H1 (cell line): ENCODE measurements around the gene SCAPER. TPM values are rescaled to one million over a fixed set of nuclear protein-coding genes. Genes with fewer than 3 reads are reported as not detected.

Experiments used
- CTCF ChIA-PET: fragments of 300-600 bp; sonication (Branson Sonifier 250); formaldehyde crosslinking; loops from one replicate; lab custom pipeline; 2021; ENCODE audit not compliant: partially characterized antibody; lab: Charles Lee
- POLR2A ChIA-PET: fragments of 300-600 bp; sonication (Branson Sonifier 250); formaldehyde crosslinking; loops from one replicate; lab custom pipeline; 2021; ENCODE audit warnings: inconsistent platforms; ENCODE audit not compliant: partially characterized antibody; lab: Charles Lee
- DNase-seq, 2 experiments: peaks; one replicate each; pipeline versions ENCODE4 v3.0.0 to v3.0.0-alpha.2; 2010 to 2022; ENCODE audit warnings: low spot score in 2 of 2, low read depth in 1 of 2, mixed read lengths in 1 of 2
- FAIRE-seq: peaks from 2 replicates; lab custom pipeline; 2011; peaks lifted over from hg19 to GRCh38; lab: Jason Lieb, UNC
- H2AFZ ChIP-seq: 2 replicates; pipeline ENCODE4 v1.8.1; 2012; ENCODE audit warnings: low read length, inconsistent platforms
- H2AK5ac ChIP-seq: 2 replicates; pipeline ENCODE4 v1.6.1; 2013; ENCODE audit warnings: low read depth, low read length
- H2BK120ac ChIP-seq: replicated peaks from 2 replicates; pipeline ENCODE3; 2013; ENCODE audit warnings: low read depth, low read length, inconsistent platforms
- H2BK12ac ChIP-seq: 2 replicates; pipeline ENCODE4 v1.6.1; 2013; ENCODE audit warnings: low read depth, low read length
- H2BK15ac ChIP-seq: 2 replicates; pipeline ENCODE4 v1.6.1; 2013; ENCODE audit warnings: low read length
- H2BK20ac ChIP-seq: 2 replicates; pipeline ENCODE4 v1.6.1; 2013; ENCODE audit warnings: low read length
- H2BK5ac ChIP-seq: 2 replicates; pipeline ENCODE4 v1.6.1; 2013; ENCODE audit warnings: low read depth, low read length
- H3K14ac ChIP-seq: 2 replicates; pipeline ENCODE4 v1.6.1; 2013; ENCODE audit warnings: inconsistent platforms; ENCODE audit not compliant: insufficient read length
- H3K18ac ChIP-seq: 2 replicates; pipeline ENCODE4 v1.6.1; 2013; ENCODE audit warnings: low read length; ENCODE audit errors: extremely low read depth
- H3K23ac ChIP-seq: 2 replicates; pipeline ENCODE4 v1.6.1; 2013; ENCODE audit warnings: inconsistent platforms; ENCODE audit not compliant: insufficient read length
- H3K23me2 ChIP-seq: 2 replicates; pipeline ENCODE4 v1.6.1; 2013; ENCODE audit warnings: low read depth, low read length
- H3K27ac ChIP-seq: 2 replicates; pipeline ENCODE4 v1.6.1; 2011; ENCODE audit warnings: low read depth, low read length, inconsistent platforms
- H3K27me3 ChIP-seq, 4 experiments: replicated peaks in 1 of 4; 1 replicate in 1 of 4; 2 replicates in 3 of 4; pipeline versions ENCODE4 v1.6.1 to v1.8.1; 2011 to 2013; ENCODE audit warnings: low read length in 3 of 4, mild to moderate bottlenecking in 3 of 4, inconsistent platforms in 2 of 4, mixed read lengths in 2 of 4, moderate library complexity in 1 of 4; ENCODE audit not compliant: control insufficient read depth in 3 of 4, insufficient read depth in 3 of 4; ENCODE audit errors: extremely low read depth in 1 of 4
- H3K36me3 ChIP-seq, 4 experiments: 2 replicates each; pipeline versions ENCODE4 v1.6.1 to v1.8.1; 2011 to 2013; ENCODE audit warnings: mild to moderate bottlenecking in 4 of 4, low read length in 3 of 4, moderate library complexity in 2 of 4, control low read depth in 1 of 4, inconsistent platforms in 1 of 4; ENCODE audit not compliant: insufficient read depth in 4 of 4, control insufficient read depth in 2 of 4
- H3K4ac ChIP-seq: replicated peaks from 2 replicates; pipeline ENCODE3; 2013; ENCODE audit warnings: low read length, low read depth, mixed read lengths, inconsistent platforms; ENCODE audit not compliant: insufficient read length
- H3K4me1 ChIP-seq, 4 experiments: replicated peaks in 1 of 4; 1 replicate in 1 of 4; 2 replicates in 3 of 4; pipeline versions ENCODE4 v1.6.1 to v1.8.1; 2011 to 2013; ENCODE audit warnings: low read length in 3 of 4, inconsistent platforms in 2 of 4, mixed read lengths in 1 of 4; ENCODE audit not compliant: insufficient read depth in 4 of 4, control insufficient read depth in 3 of 4
- H3K4me2 ChIP-seq, 2 experiments: 2 replicates each; pipeline versions ENCODE4 v1.6.1 to v1.8.1; 2011 to 2013; ENCODE audit warnings: low read depth in 2 of 2, low read length in 2 of 2, control low read depth in 1 of 2, inconsistent platforms in 1 of 2, mild to moderate bottlenecking in 1 of 2; ENCODE audit not compliant: insufficient read depth in 1 of 2
- H3K4me3 ChIP-seq, 4 experiments: fragments of 200-600, 300-600 bp in 1 of 4; sonication (generic), shearing (Covaris generic), sonication (Bioruptor Twin) in 1 of 4; 2 replicates each; pipeline versions ENCODE4 v1.5.1 to v1.8.1; 2011 to 2016; ENCODE audit warnings: low read length in 4 of 4, low read depth in 3 of 4, control low read depth in 2 of 4, inconsistent platforms in 2 of 4, mild to moderate bottlenecking in 2 of 4, mixed read lengths in 1 of 4, moderate library complexity in 1 of 4; ENCODE audit not compliant: insufficient read depth in 2 of 4; ENCODE audit errors: extremely low read depth in 1 of 4
- H3K56ac ChIP-seq: replicated peaks from 2 replicates; pipeline ENCODE3; 2013; ENCODE audit warnings: low read depth, mild to moderate bottlenecking, mixed read lengths, low read length, inconsistent platforms; ENCODE audit not compliant: insufficient read length
- H3K79me1 ChIP-seq: 2 replicates; pipeline ENCODE4 v1.6.1; 2013; ENCODE audit warnings: low read depth, low read length, control low read depth
- H3K79me2 ChIP-seq, 2 experiments: 2 replicates each; pipeline versions ENCODE4 v1.6.1 to v1.8.1; 2012 to 2013; ENCODE audit warnings: low read length in 2 of 2, mild to moderate bottlenecking in 2 of 2, inconsistent platforms in 1 of 2; ENCODE audit not compliant: insufficient read depth in 2 of 2, control insufficient read depth in 1 of 2
- H3K9ac ChIP-seq, 4 experiments: replicated peaks in 1 of 4; 1 replicate in 1 of 4; 2 replicates in 3 of 4; pipeline versions ENCODE4 v1.6.1 to v1.8.1; 2011 to 2013; ENCODE audit warnings: low read depth in 3 of 4, low read length in 3 of 4, control low read depth in 2 of 4, mild to moderate bottlenecking in 2 of 4, moderate library complexity in 2 of 4, inconsistent platforms in 1 of 4; ENCODE audit errors: extremely low read depth in 1 of 4
- H3K9me3 ChIP-seq, 2 experiments: 2 replicates each; pipeline versions ENCODE4 v1.6.1 to v1.8.1; 2012 to 2013; ENCODE audit warnings: mild to moderate bottlenecking in 2 of 2, moderate library complexity in 2 of 2, control low read depth in 1 of 2, inconsistent platforms in 1 of 2, low read depth in 1 of 2, low read length in 1 of 2, mixed read lengths in 1 of 2; ENCODE audit not compliant: insufficient read depth in 2 of 2
- H4K20me1 ChIP-seq, 2 experiments: replicated peaks in 1 of 2; 2 replicates each; pipeline versions ENCODE3 to v1.8.1; 2011 to 2013; ENCODE audit warnings: inconsistent platforms in 2 of 2, low read length in 2 of 2, mild to moderate bottlenecking in 1 of 2; ENCODE audit not compliant: insufficient read depth in 2 of 2, control insufficient read depth in 1 of 2
- H4K5ac ChIP-seq: 2 replicates; pipeline ENCODE4 v1.6.1; 2013; ENCODE audit warnings: low read length, low read depth, mixed read lengths, inconsistent platforms; ENCODE audit not compliant: insufficient read length
- H4K8ac ChIP-seq: 2 replicates; pipeline ENCODE4 v1.8.0; 2013; ENCODE audit warnings: mild to moderate bottlenecking, moderate library complexity, low read length, inconsistent platforms; ENCODE audit not compliant: insufficient read depth; ENCODE audit errors: extremely low read depth
- H4K91ac ChIP-seq: replicated peaks from 2 replicates; pipeline ENCODE3; 2013; ENCODE audit warnings: low read length, mixed read lengths, inconsistent platforms; ENCODE audit not compliant: insufficient read length
- ASH2L ChIP-seq: fragments of 200-600, 300-600 bp; sonication (generic); IDR thresholded peaks from one replicate; pipeline ENCODE4 v1.7.1; 2017; ENCODE audit warnings: low read length
- CHD2 ChIP-seq: IDR thresholded peaks from 2 replicates; pipeline ENCODE4 v1.6.1; 2012; ENCODE audit warnings: low read length, improper control_type of control experiment
- SP2 ChIP-seq: IDR thresholded peaks from 2 replicates; pipeline ENCODE4 v1.6.1; 2012; ENCODE audit warnings: mild to moderate bottlenecking, low read length, inconsistent platforms
- polyA plus RNA-seq, 7 experiments: library from polyadenylated mRNA; depleted of rRNA in 3 of 7; stranded (reverse) in 5 of 7; unstranded in 2 of 7; fragments of >200 nt in 5 of 7; fragments of 200-250 nt in 2 of 7; gene quantifications; 1 replicate in 5 of 7; 2 replicates in 1 of 7; 4 replicates in 1 of 7; pipeline versions ENCODE4 v1.2.1 to v1.2.3, GENCODE V29; 2011 to 2013; ENCODE audit warnings: missing spikeins in 2 of 7, mixed read lengths in 2 of 7
- total RNA-seq: library from RNA; stranded (reverse); fragmentation: NEBNext Ultra II Directional; extraction: Animal tissue kit (Norgen Biotek cat#: 25700); gene quantifications from 2 replicates; pipeline ENCODE4 v1.2.1, GENCODE V29; 2021
- TF ChIP-seq, protein P1 (sequence below): IDR thresholded peaks from 2 replicates; pipeline ENCODE4 v1.6.1; 2012; ENCODE audit warnings: low read length, inconsistent platforms

SCAPER gene
- total and polyA plus RNA-seq, 2 of the 8 experiments (the other 6 are each of a cell fraction or from before 2014, with no cell fraction given), result 1.6 to 6.8 TPM

DNA sequence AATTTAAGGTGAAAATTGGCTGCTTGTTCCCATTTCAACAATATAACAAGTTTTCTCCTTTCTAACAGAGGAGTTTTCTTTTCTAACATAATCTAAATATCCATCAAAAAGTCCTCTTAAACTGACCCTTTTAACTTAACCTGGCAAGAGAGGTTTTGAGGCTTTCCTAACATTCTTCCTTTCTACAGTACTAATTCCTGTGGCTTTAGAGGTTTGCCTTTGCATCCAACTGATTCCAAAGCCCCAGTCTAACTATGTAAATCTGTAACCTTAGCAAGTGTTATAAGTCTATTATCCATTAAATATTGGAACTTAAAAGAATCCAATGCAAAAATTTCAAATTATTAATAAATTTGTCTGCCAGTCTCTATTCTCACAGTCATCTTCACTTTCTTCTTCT lies 434.4 kb downstream of the SCAPER start:
- no peak overlapping the region for H2BK20ac ChIP-seq
- H2BK120ac ChIP-seq, result no peak overlapping the region
- H3K9ac ChIP-seq, result no peak overlapping the region
- no peak overlapping the region for H4K91ac ChIP-seq
- H3K14ac ChIP-seq, result no peak overlapping the region
- H4K20me1 ChIP-seq, result no peaks in the 10 kb centered on the region
- no peak overlapping the region for H3K56ac ChIP-seq
- ChIA-PET POLR2A (interaction anchor here (0.8 kb wide), 1 partner anchor 164 kb away, joined by 3 read pairs; no protein-coding TSS in a partner anchor), CTCF (no interaction called here)
- no peak overlapping the region for H2BK5ac ChIP-seq
- H2AK5ac ChIP-seq, result no peak overlapping the region
- no peak overlapping the region for H3K27ac ChIP-seq
- no peaks in the 10 kb centered on the region; a peak in 1 of 4 replicates for H3K79me2 ChIP-seq
- H3K4me1 ChIP-seq, result no peaks in the 10 kb centered on the region
- no peaks in the 10 kb centered on the region; a peak in 1 of 4 replicates for H3K9me3 ChIP-seq
- H4K8ac ChIP-seq, result no peak overlapping the region
- H3K4me2 ChIP-seq, result no peak overlapping the region
- no peak overlapping the region for H2BK12ac ChIP-seq
- no peak overlapping the region for H3K23ac ChIP-seq
- H4K5ac ChIP-seq, result no peak overlapping the region
- H3K4me3 ChIP-seq, result no peak overlapping the region
- DNase-seq (no peak), FAIRE-seq (no peak)
- no peaks in the 10 kb centered on the region for H3K23me2 ChIP-seq
- no peak overlapping the region for H2AFZ ChIP-seq
- H3K4ac ChIP-seq, result no peak overlapping the region
- TF ChIP-seq CHD2 (no peak), SP2 (no peak), ASH2L (no peak)
- TF ChIP-seq, protein P1, sequence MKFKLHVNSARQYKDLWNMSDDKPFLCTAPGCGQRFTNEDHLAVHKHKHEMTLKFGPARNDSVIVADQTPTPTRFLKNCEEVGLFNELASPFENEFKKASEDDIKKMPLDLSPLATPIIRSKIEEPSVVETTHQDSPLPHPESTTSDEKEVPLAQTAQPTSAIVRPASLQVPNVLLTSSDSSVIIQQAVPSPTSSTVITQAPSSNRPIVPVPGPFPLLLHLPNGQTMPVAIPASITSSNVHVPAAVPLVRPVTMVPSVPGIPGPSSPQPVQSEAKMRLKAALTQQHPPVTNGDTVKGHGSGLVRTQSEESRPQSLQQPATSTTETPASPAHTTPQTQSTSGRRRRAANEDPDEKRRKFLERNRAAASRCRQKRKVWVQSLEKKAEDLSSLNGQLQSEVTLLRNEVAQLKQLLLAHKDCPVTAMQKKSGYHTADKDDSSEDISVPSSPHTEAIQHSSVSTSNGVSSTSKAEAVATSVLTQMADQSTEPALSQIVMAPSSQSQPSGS, result no peak
- H3K27me3 ChIP-seq, result no peaks in the 10 kb centered on the region
- no peak overlapping the region for H3K18ac ChIP-seq
- H2BK15ac ChIP-seq, result no peak overlapping the region
- H3K79me1 ChIP-seq, result no peaks in the 10 kb centered on the region
- H3K36me3 ChIP-seq, result no peaks in the 10 kb centered on the region
